Keratinocyte (primary cell): ENCODE data around the gene DTX4. TPM values are rescaled to one million over a fixed set of nuclear protein-coding genes. Genes with fewer than 3 reads are reported as not detected.

Source experiments
- DNase-seq: peaks from one replicate; pipeline ENCODE4 v3.0.0-alpha.2; 2011; ENCODE audit warnings: low read depth, missing footprints, low spot score
- FAIRE-seq: peaks from 2 replicates; lab custom pipeline; 2011; peaks lifted over from hg19 to GRCh38; lab: Jason Lieb, UNC
- H2AFZ ChIP-seq: 2 replicates; pipeline ENCODE4 v1.6.0; 2012; ENCODE audit warnings: low read length, control low read depth, inconsistent platforms; ENCODE audit not compliant: control insufficient read depth
- H3K27ac ChIP-seq: 2 replicates; pipeline ENCODE4 v1.5.1; 2011; ENCODE audit warnings: low read length; ENCODE audit not compliant: control insufficient read depth, insufficient read depth
- H3K27me3 ChIP-seq: 3 replicates; pipeline ENCODE4 v1.6.0; 2011; ENCODE audit warnings: low read length; ENCODE audit not compliant: control insufficient read depth, insufficient read depth; ENCODE audit errors: extremely low read depth
- H3K36me3 ChIP-seq, 2 experiments: 2 replicates in 1 of 2; 3 replicates in 1 of 2; pipeline ENCODE4 v1.5.1; 2011; ENCODE audit warnings: low read length in 2 of 2, mild to moderate bottlenecking in 1 of 2; ENCODE audit not compliant: control insufficient read depth in 2 of 2, insufficient read depth in 2 of 2; ENCODE audit errors: extremely low read depth in 1 of 2
- H3K4me1 ChIP-seq: 3 replicates; pipeline ENCODE4 v1.5.1; 2011; ENCODE audit warnings: low read length; ENCODE audit not compliant: control insufficient read depth, insufficient read depth; ENCODE audit errors: extremely low read depth
- H3K4me2 ChIP-seq: 3 replicates; pipeline ENCODE4 v1.6.0; 2011; ENCODE audit warnings: low read depth, low read length; ENCODE audit not compliant: control insufficient read depth, insufficient read depth; ENCODE audit errors: extremely low read depth
- H3K4me3 ChIP-seq, 3 experiments: fragments of 200-600 bp in 1 of 3; sonication (generic) in 1 of 3; 2 replicates in 2 of 3; 3 replicates in 1 of 3; pipeline ENCODE4 v1.5.1; 2011 to 2016; ENCODE audit warnings: low read length in 3 of 3, mild to moderate bottlenecking in 3 of 3, control low read depth in 2 of 3, inconsistent platforms in 1 of 3, low read depth in 1 of 3, mixed read lengths in 1 of 3, mixed run types in 1 of 3, moderate library complexity in 1 of 3; ENCODE audit not compliant: control insufficient read depth in 2 of 3, insufficient read depth in 2 of 3; ENCODE audit errors: extremely low read depth in 1 of 3
- H3K79me2 ChIP-seq: 2 replicates; pipeline ENCODE4 v1.6.0; 2012; ENCODE audit warnings: low read length; ENCODE audit not compliant: control insufficient read depth, insufficient read depth
- H3K9ac ChIP-seq: 3 replicates; pipeline ENCODE4 v1.6.0; 2011; ENCODE audit warnings: low read length; ENCODE audit not compliant: control insufficient read depth, insufficient read depth; ENCODE audit errors: extremely low read depth
- H3K9me1 ChIP-seq: 3 replicates; pipeline ENCODE4 v1.6.0; 2011; ENCODE audit warnings: low read length; ENCODE audit not compliant: control insufficient read depth, insufficient read depth; ENCODE audit errors: extremely low read depth
- H3K9me3 ChIP-seq: 2 replicates; pipeline ENCODE4 v1.5.1; 2012; ENCODE audit warnings: low read depth, low read length; ENCODE audit not compliant: control insufficient read depth
- H4K20me1 ChIP-seq: 3 replicates; pipeline ENCODE4 v1.6.0; 2011; ENCODE audit warnings: low read length; ENCODE audit not compliant: control insufficient read depth, insufficient read depth; ENCODE audit errors: extremely low read depth
- EZH2 ChIP-seq: IDR thresholded peaks from one replicate; pipeline ENCODE4 v1.6.1; 2012; ENCODE audit warnings: inconsistent platforms, mild to moderate bottlenecking, low read length, moderate library complexity
- dilution Hi-C: fragments of 300-500 bp; cut with MboI; formaldehyde crosslinking; loops from one replicate; pipeline ENCODE4 v1.7.0; 2020; ENCODE audit warnings: low sequenced_read_pairs; ENCODE audit not compliant: extremely low pct_ligation_motif_present
- polyA plus RNA-seq, 5 experiments: library from polyadenylated mRNA; depleted of rRNA in 3 of 5; stranded (reverse) in 3 of 5; stranded (forward) in 1 of 5; unstranded in 1 of 5; fragments of >200 nt; gene quantifications; 1 replicate in 1 of 5; 2 replicates in 3 of 5; 3 replicates in 1 of 5; pipeline versions ENCODE4 v1.2.1 to v1.2.3, GENCODE V29; 2011 to 2012; ENCODE audit warnings: missing spikeins in 2 of 5, low read depth in 1 of 5, low replicate concordance in 1 of 5
- TF ChIP-seq, protein P1 (sequence below), 3 experiments: IDR thresholded peaks in 1 of 3; conservative IDR thresholded peaks in 1 of 3; optimal IDR thresholded peaks in 1 of 3; 2 replicates in 2 of 3; 3 replicates in 1 of 3; pipeline versions ENCODE3 to v1.5.1; 2011; ENCODE audit warnings: low read length in 3 of 3, mild to moderate bottlenecking in 3 of 3, moderate library complexity in 2 of 3, control low read depth in 1 of 3, inconsistent platforms in 1 of 3; ENCODE audit not compliant: insufficient read depth in 2 of 3; ENCODE audit errors: extremely low read depth in 1 of 3

Gene DTX4
- polyA plus RNA-seq, 1 donor (not counting 4 experiments of a cell fraction or from before 2014, with no cell fraction given) = 1.6 TPM

DNA sequence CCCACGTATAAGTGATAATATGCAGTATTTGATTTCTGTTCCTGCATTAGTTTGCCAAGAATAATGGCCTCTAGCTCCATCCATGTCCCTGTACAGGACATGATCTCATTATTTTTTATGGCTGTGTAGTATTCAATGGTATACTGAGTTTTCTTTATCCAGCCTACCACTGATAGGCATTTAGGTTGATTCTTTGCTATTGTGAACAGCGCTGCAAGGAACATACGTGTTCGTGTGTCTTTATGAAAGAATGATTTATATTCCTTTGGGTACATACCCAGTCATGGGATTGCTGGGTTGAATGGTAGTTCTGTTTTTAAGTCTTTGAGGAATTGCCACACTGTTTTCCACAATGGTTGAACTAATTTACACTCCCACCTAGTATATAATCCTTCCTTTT, 30.7 kb upstream of the DTX4 start:
- Histone ChIP-seq H3K79me2 (peaks cover 10% of the 10 kb centered on the region), H3K27me3 (no peaks in the 10 kb centered on the region), H3K9ac (no peak overlapping the region), H3K9me3 (no peaks in the 10 kb centered on the region), H3K4me2 (no peak overlapping the region), H3K4me1 (peaks cover 23% of the 10 kb centered on the region), H4K20me1 (no peaks in the 10 kb centered on the region), H3K4me3 (no peak overlapping the region), H3K27ac (no peak overlapping the region), H3K36me3 (peaks cover 0 to 1% of the 10 kb centered on the region in 2 experiments), H3K9me1 (no peaks in the 10 kb centered on the region), H2AFZ (no peak overlapping the region)
- no peak for FAIRE-seq
- dilution Hi-C loops = no loop called here
- no peak for DNase-seq
- TF ChIP-seq, protein P1, sequence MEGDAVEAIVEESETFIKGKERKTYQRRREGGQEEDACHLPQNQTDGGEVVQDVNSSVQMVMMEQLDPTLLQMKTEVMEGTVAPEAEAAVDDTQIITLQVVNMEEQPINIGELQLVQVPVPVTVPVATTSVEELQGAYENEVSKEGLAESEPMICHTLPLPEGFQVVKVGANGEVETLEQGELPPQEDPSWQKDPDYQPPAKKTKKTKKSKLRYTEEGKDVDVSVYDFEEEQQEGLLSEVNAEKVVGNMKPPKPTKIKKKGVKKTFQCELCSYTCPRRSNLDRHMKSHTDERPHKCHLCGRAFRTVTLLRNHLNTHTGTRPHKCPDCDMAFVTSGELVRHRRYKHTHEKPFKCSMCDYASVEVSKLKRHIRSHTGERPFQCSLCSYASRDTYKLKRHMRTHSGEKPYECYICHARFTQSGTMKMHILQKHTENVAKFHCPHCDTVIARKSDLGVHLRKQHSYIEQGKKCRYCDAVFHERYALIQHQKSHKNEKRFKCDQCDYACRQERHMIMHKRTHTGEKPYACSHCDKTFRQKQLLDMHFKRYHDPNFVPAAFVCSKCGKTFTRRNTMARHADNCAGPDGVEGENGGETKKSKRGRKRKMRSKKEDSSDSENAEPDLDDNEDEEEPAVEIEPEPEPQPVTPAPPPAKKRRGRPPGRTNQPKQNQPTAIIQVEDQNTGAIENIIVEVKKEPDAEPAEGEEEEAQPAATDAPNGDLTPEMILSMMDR (optimal IDR thresholded peaks at IDR 0.05 in 1 of 3, IDR thresholded peaks at IDR 0.05 in 1 of 3, conservative IDR thresholded peaks at IDR 0.05 in 1 of 3; ENCODE audit: extremely low read depth in 1 of 3, insufficient read depth in 2 of 3, low read length in 3 of 3) = no peak
- TF ChIP-seq EZH2 = no peak

DNA sequence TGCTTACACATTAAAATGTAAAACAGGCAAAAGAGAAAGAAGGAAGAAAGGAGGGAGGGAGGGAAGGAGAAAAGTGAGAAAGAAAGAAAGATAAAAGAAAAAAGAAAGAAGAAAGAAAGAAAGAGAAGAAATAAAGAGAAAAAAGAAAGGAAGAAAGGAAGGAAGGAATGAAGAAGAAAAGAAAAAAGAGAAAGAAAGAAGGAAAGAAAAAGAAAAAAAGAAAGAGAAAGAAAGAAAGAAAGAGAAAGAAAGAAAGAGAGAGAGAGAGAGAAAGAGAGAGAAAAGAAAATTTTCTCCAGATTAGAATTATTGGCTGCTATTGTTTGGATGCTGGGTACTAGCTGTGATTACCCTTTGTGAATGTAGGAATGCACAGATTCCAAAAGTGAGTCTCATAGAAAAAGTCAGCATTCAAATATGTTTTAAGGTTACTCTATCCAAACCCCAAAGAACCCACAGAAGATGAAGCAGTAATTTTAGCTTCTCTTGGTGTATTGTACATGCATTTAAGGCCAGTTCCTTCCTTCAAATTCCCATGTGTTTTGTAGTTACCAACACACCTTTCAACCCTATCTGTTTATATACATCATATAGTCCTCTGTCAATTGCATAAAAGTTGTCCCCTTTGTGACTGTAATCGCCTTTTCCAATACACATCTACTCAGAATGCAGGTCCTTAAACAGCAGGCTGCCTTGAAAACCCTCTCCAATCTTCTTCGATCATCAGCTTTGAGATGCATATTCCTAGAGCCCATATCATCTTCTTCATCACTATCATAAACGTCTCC, 30.1 kb upstream of the DTX4 start:
- peaks cover 0 to 1% of the 10 kb centered on the region in 2 experiments for H3K36me3 ChIP-seq
- no peaks in the 10 kb centered on the region for H3K27me3 ChIP-seq
- H4K20me1 ChIP-seq = no peaks in the 10 kb centered on the region
- peak overlapping the region; percentile 76 to 89 (median 83) for H3K4me3 ChIP-seq
- peak overlapping the region; percentile 77 for H3K9ac ChIP-seq
- H3K4me2 ChIP-seq = peak overlapping the region; percentile 96
- no peaks in the 10 kb centered on the region for H3K9me1 ChIP-seq
- FAIRE-seq (no peak), DNase-seq (no peak)
- TF ChIP-seq, protein P1 (optimal IDR thresholded peaks at IDR 0.05 in 1 of 3, IDR thresholded peaks at IDR 0.05 in 1 of 3, conservative IDR thresholded peaks at IDR 0.05 in 1 of 3; ENCODE audit: extremely low read depth in 1 of 3, insufficient read depth in 2 of 3, low read length in 3 of 3) = no peak
- H3K4me1 ChIP-seq = peaks cover 23% of the 10 kb centered on the region
- H2AFZ ChIP-seq = peak overlapping the region; percentile 94
- dilution Hi-C loops = no loop called here
- no peaks in the 10 kb centered on the region for H3K9me3 ChIP-seq
- peak overlapping the region; percentile 88 for H3K27ac ChIP-seq
- H3K79me2 ChIP-seq = peaks cover 11% of the 10 kb centered on the region
